NK-92 (cell line): ENCODE measurements around the gene ADAMTSL4.
"Not testable (repeated sequence)": the region's sequence is repeated elsewhere in the genome, so short reads cannot be mapped to it uniquely, and the experiment has no call there.

Source experiments
- DNase-seq: peaks from one replicate; lab custom pipeline; 2025; ENCODE audit not compliant: unreplicated experiment; lab: John Stamatoyannopoulos, UW

ADAMTSL4 gene

DNA sequence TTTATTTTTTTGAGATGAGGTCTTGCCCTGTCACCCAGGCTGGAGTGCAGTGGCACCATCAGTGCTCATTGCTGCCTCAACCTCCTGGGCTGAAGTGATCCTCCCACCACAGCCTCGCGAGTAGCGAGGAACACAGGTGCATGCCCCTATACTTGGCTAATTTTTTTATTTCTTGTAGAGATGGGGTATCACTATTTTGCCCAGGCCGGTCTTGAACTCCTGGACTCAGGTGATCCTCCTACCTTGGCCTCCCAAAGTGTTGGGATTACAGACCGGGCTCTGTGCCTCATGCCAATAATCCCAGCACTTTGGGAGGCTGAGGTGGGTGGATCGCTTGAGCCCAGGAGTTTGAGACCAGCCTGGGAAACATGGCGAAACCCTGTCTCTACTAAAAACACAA, 32.2 kb downstream of the ADAMTSL4 start:
- not testable (repeated sequence) for DNase-seq

DNA sequence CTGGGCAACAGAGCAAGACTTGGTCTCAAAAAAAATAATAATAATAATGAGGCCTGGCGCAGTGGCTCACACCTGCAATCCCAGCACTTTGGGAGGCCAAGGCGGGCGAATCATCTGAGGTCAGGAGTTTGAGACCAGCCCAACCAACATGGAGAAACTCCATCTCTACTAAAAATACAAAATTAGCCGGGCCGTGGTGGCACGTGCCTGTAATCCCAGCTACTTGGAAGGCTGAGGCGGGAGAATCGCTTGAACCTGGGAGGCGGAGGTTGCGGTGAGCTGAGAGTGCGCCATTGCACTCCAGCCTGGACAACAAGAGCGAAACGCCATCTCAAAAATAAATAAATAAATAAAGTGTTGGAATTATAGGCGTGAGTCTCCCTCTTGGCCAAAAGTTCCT, 32.8 kb downstream of the ADAMTSL4 start:
- not testable (repeated sequence) for DNase-seq

DNA sequence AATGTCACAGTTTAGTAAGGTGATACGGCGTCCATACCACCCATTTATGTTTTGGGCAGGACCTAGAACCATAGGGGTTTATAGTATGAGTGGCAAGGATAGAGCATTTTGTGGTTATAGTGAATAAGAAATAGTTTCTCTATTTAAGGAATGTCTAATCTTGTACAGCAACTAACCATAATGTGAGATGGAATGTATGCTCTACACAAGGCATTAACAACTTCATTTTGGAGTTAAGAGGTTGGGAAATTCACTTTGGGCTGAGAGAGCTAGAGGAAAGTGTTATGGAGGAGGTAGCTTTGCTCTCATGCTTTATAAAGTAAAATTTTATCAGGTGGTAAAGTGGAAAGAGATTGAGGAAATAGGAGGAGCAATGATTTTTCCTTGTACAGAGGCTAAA, 33.2 kb downstream of the ADAMTSL4 start:
- no peak for DNase-seq

DNA sequence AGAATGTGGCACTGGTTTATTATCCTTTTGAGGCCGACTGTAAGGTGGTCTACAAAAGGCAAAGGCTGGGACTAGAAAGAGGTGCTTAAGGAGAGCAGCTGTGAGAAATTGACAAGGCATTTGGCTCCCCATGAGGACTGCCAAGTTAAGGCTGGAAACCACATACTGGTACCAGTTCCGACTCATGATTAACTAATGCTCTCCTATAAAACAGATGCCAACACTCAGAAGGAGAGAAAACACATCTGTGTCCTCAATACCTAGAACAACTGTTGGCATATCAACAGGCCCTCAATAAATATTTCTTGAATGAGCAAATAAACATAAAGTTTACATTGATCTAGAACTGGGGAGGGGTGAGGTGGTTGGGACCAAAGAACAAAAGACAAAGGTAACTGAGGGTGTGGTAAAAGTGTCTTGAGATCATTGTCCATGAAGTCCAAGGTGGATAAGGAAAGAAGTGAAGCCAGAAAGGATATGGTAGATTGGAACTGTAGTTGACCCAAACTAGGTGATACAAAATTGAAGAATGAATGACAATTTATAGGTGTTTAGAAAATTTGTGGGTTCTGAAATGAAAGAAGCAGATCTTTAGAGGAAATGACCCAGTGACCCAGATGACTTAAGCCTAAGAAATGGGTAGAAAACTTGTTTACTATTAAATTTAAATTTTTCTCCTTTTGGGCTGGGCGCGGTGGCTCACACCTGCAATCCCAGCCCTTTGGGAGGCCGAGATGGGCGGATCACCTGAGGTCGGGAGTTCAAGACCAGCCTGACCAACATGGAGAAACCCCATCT, 47.1 kb downstream of the ADAMTSL4 start:
- no peak for DNase-seq

DNA sequence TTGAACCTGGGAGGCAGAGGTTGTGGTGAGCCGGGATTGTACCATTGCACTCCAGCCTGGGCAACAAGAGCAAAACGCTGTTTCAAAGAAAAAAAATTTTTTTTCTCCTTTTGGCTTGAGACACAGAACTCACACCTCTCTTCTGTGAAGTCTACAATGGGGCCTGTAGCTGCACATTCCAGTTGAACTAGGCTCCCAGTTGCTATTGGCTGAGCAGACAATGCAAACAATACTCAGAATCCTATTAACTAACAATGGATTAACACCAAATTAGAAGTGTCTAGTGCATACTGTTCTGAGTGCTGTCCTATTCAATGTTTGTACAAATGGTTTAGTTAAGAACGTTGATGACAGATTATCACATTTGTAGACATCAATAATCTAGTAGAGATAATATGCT, 47.8 kb downstream of the ADAMTSL4 start:
- DNase-seq: no peak

DNA sequence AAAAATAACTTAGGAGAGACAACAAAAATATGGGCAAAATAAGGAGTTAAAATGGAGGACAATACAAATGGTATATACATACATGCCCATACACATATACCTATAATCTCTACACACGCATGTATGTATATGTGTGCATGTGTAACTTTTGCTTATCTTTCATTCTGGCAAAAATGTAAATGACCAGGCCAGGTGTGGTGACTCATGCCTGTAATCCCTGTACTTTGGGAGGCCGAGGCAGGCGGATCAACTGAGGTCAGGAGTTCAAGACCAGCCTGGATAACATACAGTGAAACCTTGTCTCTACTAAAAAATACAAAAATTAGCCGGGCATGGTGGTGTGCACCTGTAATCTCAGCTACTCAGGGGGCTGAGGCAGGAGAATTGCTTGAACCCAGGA, 49.1 kb downstream of the ADAMTSL4 start:
- not testable (repeated sequence) for DNase-seq

DNA sequence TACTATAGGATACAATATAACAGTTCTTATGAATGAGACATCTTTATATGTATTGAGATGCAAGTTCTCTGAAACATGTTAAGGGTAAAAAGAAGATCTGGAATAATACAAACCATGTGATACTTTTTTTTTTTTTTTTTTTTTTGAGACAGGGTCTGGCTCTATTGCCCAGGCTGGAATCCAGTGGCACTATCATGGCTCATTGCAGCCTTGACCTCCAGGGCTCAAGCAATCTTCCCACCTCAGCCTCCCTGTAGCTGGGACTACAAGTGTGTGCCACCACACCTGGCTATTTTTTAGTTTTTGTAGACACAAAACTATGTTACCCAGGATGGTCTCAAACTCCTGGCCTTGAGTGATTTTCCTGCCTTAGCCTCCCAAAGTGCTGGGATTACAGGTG, 52.3 kb downstream of the ADAMTSL4 start:
- DNase-seq: no peak

DNA sequence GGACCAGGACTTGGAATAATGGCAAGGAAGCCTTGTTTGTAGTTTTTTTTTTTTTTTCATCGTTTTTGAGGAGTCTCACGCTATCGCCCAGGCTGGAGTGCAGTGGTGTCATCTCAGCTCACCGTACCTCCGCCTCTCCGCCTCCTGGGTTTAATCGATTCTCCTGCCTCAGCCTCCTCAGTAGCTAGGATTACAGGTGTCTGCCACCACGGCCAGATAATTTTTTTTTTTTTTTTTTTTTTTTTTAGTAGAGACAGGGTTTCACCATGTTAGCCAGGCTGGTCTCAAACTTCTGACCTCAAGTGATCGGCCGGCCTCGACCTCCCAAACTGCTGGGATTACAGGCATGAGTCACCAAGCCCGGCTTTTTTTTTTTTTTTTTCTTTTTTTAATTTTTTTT, 53.2 kb downstream of the ADAMTSL4 start:
- not testable (repeated sequence) for DNase-seq

DNA sequence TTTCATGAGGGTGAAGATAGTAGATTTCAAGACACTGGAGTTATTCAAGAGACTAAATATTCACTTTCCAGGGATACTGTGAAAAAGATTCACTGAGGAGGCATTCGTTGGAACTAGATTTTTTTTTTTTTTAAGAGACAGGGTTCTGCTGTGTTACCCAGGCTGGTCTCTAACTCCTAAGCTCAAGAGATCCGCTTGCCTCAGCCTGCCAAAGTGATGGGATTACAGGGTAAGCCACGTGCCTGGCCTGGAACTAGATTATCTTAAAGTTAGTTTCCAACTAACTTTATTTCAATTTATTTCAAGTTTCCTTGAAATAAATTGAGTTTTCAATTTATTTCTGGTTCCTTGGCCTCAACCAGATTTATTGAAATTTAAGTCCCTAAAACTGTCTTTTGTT, 54.5 kb downstream of the ADAMTSL4 start:
- DNase-seq: no peak

DNA sequence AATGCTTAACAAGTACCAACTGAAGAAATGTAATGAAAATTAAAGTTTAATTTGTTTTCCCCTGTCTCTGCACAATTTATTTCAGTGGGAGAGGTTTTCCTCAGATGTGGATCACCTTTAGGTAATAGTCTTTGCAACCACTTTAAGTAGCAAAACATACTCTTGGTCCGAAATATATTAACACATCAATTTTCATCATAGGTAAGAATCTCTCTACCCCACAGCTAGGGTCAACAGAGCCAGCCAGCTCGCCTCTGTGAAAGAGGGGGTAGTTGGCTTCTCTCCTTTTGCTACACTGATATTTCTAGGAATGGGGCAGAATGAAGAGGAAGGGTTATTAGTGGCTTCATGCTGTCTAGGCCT, 55.0 kb downstream of the ADAMTSL4 start:
- DNase-seq: no peak

DNA sequence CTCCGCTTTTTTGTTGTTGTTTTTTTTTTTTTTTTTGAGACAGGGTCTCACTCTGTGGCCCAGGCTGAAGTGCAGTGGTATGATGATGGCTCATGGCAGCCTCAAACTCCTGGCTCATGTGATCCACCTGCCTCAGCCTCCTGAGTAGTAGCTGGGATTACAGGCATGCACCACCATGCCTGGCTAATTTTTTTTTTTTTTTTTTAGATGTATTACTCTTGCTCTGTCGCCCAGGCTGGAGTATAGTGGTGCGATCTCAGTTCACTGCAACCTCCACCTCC, 56.2 kb downstream of the ADAMTSL4 start:
- DNase-seq: not testable (repeated sequence)

DNA sequence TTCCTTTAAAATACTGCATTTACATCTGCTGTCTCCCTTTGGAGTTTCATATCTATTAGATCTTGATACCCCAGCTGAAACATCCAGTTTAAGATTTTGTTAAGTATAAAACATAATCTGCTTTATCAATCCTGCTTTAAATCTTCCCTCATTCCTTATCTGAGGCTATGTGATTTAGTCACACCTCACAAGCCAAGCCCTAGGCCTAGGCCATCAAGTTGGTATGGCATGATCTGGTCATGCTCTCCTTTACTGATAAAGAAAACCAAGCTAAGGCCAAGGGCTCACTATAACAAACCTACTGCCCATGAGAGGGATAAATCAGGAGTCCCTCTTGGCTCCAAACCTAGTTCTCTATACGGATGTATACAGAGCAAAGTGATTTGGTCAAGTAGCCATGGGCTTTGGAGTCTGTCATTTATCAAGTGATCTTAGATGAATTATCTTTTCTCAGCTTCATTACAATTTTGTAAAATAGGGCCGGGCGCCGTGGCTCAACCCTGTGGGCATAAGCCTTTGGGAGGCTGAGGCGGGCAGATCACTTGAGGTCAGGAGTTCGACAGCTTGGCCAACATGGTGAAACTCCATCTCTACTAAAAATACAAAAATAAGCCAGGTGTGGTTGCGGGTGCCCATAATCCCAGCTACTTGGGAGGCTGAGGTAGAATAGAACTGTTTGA, 57.4 kb downstream of the ADAMTSL4 start:
- DNase-seq: no peak

DNA sequence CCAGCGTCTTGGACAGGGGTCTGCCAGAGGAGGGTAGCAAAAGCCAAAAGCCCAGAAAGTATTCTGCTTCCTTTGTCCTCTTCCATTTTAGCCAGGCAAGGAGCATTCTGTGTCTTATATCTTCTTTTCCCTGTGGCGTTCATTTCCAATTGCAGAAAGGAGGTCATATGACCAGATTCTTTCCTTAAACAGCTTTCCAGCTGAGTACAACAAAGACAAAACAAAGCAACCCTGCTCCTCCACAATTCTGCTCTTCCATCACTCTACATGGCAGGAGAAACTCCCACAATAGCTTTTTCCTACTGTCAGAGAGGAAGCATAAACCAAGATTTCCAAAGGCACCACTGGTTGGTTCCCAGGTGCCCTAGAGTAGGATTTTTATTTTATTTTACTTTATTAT, 60.5 kb downstream of the ADAMTSL4 start:
- no peak for DNase-seq
